Measurements from ENCODE around the gene IL12B.
"Not testable (repeated sequence)": the region's sequence is repeated elsewhere in the genome, so short reads cannot be mapped to it uniquely, and the experiment has no call there.

The IL12B gene

DNA sequence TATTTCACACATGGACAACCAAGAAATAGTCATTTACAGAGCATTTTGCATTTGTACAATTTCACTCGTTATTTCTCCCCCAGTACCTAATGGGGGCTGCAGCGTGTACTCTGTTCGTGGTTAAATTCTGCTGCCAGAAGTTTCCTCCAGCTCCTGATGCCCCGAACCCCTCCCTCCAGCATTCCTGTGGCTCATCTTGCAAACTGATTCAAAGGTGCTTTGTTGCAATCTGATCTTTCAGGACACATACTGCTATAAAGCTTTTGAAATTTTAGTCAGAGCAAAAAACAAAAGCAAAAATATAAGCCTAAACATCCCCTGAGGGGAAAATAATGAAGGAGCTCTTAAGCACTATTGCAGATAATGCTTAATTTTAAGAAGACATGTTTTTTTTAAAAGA, 39.5 kb downstream of the IL12B start:
- no peak for DNase-seq (ENCODE audit: low spot score)

DNA sequence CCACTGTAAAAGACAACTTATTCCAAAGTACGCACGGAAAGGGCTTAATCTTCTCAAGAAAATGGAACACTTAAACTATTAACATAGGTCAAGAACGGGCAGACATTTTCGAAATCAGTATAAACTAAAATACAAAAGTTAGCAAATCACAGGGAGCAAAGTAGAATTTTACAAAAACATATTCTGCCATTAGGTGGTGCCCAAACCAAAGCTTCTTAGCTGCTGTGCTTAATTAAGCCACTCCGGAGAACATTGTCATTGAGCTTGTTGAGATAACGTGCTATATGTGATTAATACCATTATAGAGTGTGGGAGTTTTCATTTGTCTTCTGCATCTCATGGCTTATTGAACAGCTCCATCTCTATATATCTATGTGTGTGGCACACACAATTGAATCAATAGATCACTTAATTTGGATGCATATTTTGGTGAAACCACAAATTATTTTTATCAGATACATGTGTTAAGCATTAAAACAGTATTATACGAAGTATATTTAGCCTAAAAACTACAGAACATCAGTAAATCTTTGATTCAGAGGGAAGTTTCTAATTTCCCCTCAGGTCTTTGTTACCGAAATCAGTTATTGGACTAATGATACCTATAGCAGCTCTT, 43.8 kb downstream of the IL12B start:
- DNase-seq (ENCODE audit: low spot score) = peak; percentile 14

DNA sequence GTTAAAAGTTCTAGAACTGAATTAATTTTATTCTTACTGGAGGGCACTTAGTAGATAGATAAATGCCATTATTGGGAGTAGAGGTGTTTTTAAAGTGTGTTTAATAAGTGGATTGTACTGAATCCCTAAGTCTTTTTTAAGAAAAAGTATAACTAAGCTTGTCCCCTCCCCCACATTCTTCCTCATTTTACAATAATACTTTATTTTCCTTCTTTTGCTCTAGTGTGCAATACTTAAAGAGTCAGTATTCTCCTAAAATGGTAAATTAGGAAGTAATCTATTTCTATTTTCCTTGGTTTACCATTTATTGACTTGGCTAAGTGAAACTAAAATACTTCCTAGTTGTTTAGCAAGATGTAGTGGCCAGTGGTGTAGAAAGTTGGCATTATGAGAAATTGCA, 55.6 kb downstream of the IL12B start:
- DNase-seq (ENCODE audit: low spot score) = no peak

DNA sequence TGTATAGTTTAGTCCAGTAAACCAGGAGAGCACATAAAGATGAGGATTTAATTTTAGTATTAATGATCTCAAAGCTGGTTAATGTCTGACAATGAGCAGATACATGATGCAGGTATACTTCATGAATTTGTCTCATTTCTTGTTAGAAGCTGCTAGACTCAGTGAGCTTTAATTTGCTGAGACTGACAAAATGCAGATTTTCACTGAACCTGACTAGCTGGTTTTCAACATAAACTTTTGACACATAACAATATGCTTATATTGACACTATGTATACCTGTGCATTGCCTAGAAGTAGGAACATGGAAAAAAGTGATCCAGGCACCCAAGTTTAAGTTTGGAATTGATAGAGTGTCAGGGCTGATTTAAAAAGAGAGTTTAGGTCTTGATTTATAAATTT, 56.4 kb downstream of the IL12B start:
- no peak for DNase-seq (ENCODE audit: low spot score)

DNA sequence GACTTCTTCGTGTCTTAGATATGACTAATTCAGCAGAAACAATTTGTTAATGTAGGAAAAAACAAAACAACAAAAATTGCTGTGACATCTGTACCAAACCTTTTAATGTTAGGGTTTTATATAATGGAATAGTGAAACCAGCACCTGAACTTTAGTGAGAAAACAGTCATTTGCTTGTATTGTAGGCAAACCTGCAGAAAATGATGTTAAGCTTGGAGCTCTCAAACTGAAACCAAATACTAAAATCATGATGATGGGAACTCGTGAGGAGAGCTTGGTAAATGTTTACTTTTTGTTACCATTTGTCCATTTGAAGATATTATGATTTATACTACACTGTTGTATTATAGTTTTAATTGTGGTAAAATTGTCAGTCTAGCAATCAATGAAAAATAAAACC, 60.6 kb downstream of the IL12B start:
- DNase-seq (ENCODE audit: low spot score) = no peak

DNA sequence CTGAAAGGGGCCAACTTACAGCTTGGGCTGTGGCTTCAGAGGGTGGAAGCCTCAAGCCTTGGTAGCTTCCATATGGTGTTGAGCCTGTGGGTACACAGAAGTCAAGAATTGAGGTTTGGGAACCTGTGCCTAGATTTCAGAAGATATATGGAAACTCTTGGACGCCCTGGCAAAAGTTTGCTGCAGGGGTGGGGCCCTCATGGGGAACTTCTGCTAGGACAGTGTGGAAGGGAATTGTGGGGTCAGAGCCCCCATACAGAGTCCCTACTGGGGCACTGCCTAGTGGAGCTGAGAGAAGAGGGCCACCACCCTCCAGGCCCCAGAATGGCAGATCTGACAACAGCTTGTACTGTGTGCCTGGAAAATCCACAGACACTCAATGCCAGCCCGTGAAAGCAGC, 63.5 kb downstream of the IL12B start:
- not testable (repeated sequence) for DNase-seq (ENCODE audit: low spot score)

All from iPS-NIHi11 (cell line).